Stimulated activated CD4-positive, alpha-beta T cell treated with anti-CD3 and anti-CD28 coated beads, Interleukin-12 subunit alpha, Interleukin-12 subunit beta, amount 100 ng/mL, for 4 hours (primary cell): Measurements from ENCODE around the gene KLF11.
"Not testable (repeated sequence)": the region's sequence is repeated elsewhere in the genome, so short reads cannot be mapped to it uniquely, and the experiment has no call there.

Experiments used
- DNase-seq: peaks from one replicate; pipeline ENCODE4 v3.0.0-alpha.2; 2020

Gene KLF11

DNA sequence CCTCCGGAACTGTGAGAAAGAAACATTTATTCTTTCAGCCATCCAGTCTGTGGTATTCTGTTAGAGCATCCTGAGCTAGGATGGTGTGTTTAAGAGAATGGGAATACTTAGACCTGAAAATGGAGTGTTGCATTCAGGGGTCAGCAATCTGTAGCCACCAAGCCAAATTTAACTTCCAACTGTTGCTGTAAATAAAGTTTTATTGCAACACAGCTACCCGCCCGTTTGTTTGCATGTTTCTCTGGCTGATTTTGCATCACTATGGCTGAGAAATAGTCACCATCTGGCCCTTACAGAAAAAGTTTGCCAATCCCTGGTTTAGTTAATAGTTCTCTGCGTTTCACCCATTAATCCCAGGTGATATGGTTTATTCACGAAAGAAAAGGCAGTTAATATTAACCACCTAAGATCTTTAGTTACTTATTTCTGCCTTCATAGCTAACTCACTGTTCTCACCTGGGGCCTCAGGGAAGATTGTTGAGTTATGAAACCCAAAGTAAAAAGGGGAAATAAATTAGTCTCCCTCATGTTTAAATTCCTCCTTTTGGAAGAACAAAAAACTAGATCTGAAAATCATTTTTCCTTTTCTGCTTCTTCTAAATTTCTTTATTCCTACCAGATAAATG is 46.3 kb downstream of the KLF11 start:
- DNase-seq: no peak

DNA sequence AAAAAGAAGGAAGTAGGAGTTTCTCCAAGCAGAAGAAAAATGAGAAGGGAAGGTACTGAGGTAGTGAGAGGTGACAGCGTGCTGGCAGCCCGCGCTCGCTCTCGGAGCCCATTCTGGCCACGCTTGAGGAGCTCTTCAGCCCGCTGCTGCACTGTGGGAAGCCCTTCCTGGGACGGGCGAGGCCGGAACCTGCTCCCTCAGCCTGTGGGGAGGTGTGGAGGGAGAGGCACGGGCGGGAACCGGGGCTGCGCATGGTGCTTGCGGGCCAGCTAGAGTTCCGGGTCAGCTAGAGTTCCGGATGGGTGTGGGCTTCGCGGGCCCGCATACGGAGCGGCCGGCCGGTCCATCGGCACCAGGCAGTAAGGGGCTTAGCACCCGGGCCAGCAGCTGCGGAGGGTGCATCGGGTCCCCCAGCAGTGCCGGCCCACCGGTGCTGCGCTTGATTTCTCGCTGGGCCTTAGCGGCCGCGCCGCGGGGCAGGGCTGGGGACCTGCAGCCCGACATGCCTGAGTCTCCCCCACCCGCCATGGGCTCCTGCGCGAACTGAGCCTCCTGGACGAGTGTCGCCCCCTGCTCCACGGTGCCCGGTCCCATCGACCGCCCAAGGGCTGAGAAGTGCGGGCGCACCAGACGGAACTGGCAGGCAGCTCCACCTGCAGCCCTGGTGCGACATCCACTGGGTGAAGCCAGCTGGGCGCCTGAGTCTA is 48.0 kb downstream of the KLF11 start:
- no peak for DNase-seq

DNA sequence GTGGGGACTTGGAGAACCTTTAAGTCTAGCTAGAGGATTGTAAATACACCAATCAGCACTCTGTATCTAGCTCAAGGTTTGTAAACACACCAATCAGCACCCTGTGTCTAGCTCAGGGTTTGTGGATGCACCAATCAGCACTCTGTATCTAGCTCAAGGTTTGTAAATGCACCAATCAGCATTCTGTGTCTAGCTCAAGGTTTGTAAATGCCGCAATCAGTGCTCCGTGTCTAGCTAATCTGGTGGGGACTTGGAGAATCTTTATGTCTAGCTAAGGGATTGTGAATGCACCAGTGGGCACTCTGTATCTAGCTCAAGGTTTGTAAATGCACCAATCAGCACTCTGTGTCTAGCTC is 48.5 kb downstream of the KLF11 start:
- DNase-seq: not testable (repeated sequence)

DNA sequence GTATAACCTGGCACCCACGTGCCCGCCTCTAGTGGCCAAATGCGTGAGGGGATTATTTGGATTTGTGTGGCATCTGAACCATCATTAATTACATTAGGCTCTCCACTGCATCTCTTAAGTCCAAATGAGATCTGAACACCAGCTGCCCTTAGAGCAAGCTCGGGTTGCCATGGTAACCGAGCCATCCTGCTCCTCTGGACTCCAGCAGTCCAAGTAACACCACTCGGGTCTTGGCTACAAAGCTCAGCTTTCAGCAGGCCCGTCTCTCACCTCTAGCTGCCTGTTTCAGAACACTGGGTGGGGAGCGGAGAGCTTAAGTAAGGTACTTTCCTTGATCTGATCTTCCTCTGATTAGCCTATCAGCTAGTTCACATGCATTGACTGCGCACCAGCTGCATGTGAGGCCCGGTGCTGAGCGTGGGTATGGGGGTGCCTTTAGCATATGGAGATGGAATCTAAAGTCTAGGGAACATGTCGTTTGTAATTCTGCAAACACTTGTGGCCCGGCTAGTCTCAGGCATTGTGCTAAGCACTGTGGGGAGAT is 51.0 kb downstream of the KLF11 start:
- no peak for DNase-seq

DNA sequence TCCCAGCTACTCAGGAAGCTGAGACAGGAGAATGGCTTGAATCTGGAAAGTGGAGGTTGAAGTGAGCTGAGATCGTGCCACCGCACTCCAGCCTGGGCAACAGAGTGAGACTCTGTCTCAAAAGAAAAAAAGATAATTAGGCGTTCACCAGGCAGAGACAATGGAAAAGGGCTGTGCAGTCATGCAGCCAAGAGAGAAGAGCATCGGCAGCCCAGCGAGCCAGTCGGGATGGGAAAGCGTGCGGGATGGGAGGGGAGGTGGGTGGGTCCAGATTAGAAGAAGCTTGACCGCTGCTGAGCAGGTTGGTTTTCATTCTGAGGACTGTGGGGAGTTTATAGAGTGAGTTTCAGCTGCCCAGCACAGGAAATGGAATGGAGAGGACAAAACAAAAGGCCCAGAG is 51.8 kb downstream of the KLF11 start:
- DNase-seq: no peak

DNA sequence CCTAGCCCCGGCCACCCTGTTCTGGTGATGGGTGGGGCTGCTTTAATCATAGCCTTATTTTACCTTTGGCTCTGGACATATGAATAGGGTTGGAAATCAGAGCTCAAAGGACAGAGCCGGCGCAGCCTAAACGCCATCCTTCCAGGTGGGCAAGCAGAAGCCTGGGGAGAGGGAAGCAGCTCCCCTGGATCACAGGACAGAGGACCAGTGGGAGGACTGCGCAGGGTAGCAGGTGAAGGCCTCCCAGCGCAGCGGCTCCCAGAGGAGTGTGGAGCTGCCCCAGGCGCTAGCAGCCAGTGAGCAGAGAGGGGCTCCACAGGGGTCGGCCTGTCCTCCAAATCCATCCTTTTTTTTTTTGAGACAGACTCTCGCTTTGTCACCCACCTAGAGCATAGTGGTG is 53.3 kb downstream of the KLF11 start:
- no peak for DNase-seq

DNA sequence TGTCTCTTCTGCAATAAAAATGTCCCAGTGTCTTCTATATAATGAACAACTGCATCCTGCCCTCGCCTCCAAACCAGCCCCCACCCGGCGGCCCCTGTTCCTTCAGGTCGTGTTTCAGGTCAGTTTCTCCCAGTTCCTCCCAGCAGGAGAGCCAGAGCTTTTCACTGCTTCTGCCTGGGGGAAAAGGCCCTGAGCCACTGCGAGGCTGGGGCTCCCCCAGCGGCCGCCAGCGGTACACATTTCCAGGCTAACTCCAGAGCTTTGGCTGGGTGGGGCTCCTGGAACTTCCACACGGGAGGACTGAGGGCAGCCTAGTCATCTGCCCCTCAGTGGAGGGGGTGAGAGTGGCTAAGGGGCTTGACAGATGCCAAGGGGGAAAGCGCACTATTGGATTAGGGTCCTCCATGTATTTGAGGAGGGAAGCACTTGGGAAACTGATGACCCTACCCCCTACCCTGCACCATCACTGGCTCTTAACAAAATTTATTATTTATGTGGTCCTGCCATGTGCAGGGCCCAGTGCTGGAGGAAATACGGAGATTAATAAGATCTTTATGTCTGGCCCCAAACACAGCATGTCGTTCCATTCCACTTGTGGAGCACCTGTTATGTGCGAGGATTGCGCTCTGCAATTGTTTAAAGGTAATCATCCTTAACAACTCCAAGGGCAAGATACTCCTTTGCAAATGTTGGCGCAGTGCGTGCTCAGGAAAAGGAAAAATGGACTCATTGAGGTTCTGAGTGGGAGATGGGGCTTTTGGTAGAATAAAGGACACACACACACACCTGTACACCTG is 54.2 kb downstream of the KLF11 start:
- peak; percentile 37 for DNase-seq

DNA sequence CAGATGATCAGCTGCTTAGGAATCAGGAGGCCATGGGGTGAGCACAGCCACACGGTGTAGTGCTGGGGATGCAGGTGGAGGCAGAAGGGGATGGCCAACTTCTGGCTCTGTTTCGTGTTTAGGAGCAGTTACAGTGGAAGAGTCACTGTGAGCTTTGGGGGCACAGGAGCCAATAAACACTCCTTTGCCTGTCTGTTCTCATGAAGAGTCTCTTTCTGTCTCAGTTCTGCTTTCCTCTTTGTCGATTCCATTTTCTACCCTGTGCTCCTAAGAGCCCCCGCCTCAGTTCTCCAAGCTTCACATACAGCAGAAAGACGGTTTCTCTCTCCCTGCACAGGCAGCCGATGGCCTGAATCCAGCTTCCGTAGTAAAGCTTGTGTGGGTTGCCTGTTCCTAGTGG is 58.1 kb downstream of the KLF11 start:
- no peak for DNase-seq

DNA sequence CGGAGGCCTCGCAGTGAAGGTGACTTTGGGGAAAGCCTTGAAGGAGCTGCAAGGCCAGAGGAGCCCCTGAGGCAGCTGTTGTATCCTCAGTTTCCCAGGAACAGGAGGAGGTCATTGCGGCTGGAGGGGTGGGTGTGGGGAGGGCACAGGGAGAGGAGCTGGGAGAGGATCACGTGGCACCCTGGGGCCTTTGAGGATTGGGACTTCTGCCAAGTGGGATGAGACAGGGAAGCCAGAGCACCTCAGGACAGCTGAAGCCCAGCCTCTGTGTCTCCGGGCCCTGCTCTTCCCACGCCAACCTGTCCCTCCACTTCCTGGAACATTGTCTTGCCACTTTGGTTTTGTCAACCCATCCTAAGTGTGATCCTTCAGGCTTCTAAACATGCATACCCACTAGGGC is 59.8 kb downstream of the KLF11 start:
- DNase-seq: no peak
